Stimulated activated naive CD8-positive, alpha-beta T cell treated with anti-CD3 and anti-CD28 coated beads, Interleukin-15, amount 100 ng/mL, for 72 hours (primary cell): ENCODE measurements around the gene CDC42SE2.

Experiments
- ATAC-seq: fragments of 150-1000 bp; cut with Tn5 transposase; 2 replicates; pipeline ENCODE4 v1.10.0; 2021; ENCODE audit warnings: mild to moderate bottlenecking, moderate library complexity
- DNase-seq, 2 donors: peaks; one replicate each; pipeline ENCODE4 v3.0.0; 2021 to 2022
- H3K27ac Mint-ChIP-seq, 2 donors: one replicate each; pipeline ENCODE4 v1.8.0; 2022; ENCODE audit warnings: mild to moderate bottlenecking in 2 of 2, mixed read lengths in 2 of 2, moderate library complexity in 2 of 2
- H3K27me3 Mint-ChIP-seq: one replicate; pipeline ENCODE4 v1.8.0; 2022; ENCODE audit warnings: mixed read lengths
- H3K4me1 Mint-ChIP-seq: one replicate; pipeline ENCODE4 v1.8.0; 2022; ENCODE audit warnings: mild to moderate bottlenecking, mixed read lengths
- H3K4me3 Mint-ChIP-seq, 2 donors: one replicate each; pipeline ENCODE4 v1.8.0; 2022; ENCODE audit warnings: mild to moderate bottlenecking in 2 of 2, mixed read lengths in 2 of 2, moderate library complexity in 1 of 2
- H3K9me3 Mint-ChIP-seq, 2 donors: one replicate each; pipeline ENCODE4 v1.8.0; 2022; ENCODE audit warnings: mixed read lengths in 2 of 2

Gene CDC42SE2

GRCh38 chr5:131280417-131280816 is 16.6 kb downstream of the CDC42SE2 start:
- no peak for DNase-seq
- peaks cover 84% of the 10 kb centered on the region for H3K4me1 Mint-ChIP-seq
- peak overlapping the region; percentile 69 to 89 for H3K4me3 Mint-ChIP-seq
- no peaks in the 10 kb centered on the region for H3K27me3 Mint-ChIP-seq
- peak overlapping the region; percentile 94 to 98 for H3K27ac Mint-ChIP-seq
- no peaks in the 10 kb centered on the region for H3K9me3 Mint-ChIP-seq
- ATAC-seq, result no peak

GRCh38 chr5:131281133-131281867 is 17.4 kb downstream of the CDC42SE2 start:
- ATAC-seq (peak; percentile 89), DNase-seq (no peak)
- H3K27ac Mint-ChIP-seq, result peak overlapping the region; percentile 94 to 98
- peaks cover 82% of the 10 kb centered on the region for H3K4me1 Mint-ChIP-seq
- no peaks in the 10 kb centered on the region for H3K27me3 Mint-ChIP-seq
- peak overlapping the region; percentile 69 to 89 for H3K4me3 Mint-ChIP-seq
- no peaks in the 10 kb centered on the region for H3K9me3 Mint-ChIP-seq

- ATAC-seq (no peak), DNase-seq (no peak)
- Mint-ChIP-seq H3K4me3 (peak overlapping the region; percentile 69 to 89), H3K27ac (peak overlapping the region; percentile 94 to 98), H3K4me1 (peaks cover 82% of the 10 kb centered on the region), H3K27me3 (no peaks in the 10 kb centered on the region), H3K9me3 (no peaks in the 10 kb centered on the region)
These were observed 18.0 kb downstream of the CDC42SE2 start for GRCh38 chr5:131281868-131282234.

GRCh38 chr5:131282235-131282634 is 18.4 kb downstream of the CDC42SE2 start:
- no peak for DNase-seq
- peak overlapping the region; percentile 69 to 89 for H3K4me3 Mint-ChIP-seq
- ATAC-seq, result no peak
- H3K27ac Mint-ChIP-seq, result peak overlapping the region; percentile 94 to 98
- no peaks in the 10 kb centered on the region for H3K9me3 Mint-ChIP-seq
- H3K4me1 Mint-ChIP-seq, result peaks cover 84% of the 10 kb centered on the region
- no peaks in the 10 kb centered on the region for H3K27me3 Mint-ChIP-seq

GRCh38 chr5:131285703-131286399 is 22.0 kb downstream of the CDC42SE2 start:
- H3K4me3 Mint-ChIP-seq, result peak overlapping the region in 1 of 2 donors; percentile 9
- peak; percentile 47 for ATAC-seq

GRCh38 chr5:131286400-131286715 is 22.5 kb downstream of the CDC42SE2 start:
- ATAC-seq (no peak), DNase-seq (no peak)
- Mint-ChIP-seq H3K9me3 (no peaks in the 10 kb centered on the region), H3K4me1 (peaks cover 77% of the 10 kb centered on the region), H3K4me3 (no peak overlapping the region), H3K27ac (no peak overlapping the region), H3K27me3 (no peaks in the 10 kb centered on the region)

More at GRCh38 chr5:131285703-131286399, 22.0 kb downstream of the CDC42SE2 start:
- H3K4me1 Mint-ChIP-seq, result peaks cover 81% of the 10 kb centered on the region
- no peaks in the 10 kb centered on the region for H3K9me3 Mint-ChIP-seq
- no peaks in the 10 kb centered on the region for H3K27me3 Mint-ChIP-seq
- peak overlapping the region in 1 of 2 donors; percentile 38 for H3K27ac Mint-ChIP-seq
- DNase-seq, result no peak

GRCh38 chr5:131288328-131288727 is 24.5 kb downstream of the CDC42SE2 start:
- H3K27ac Mint-ChIP-seq, result peak overlapping the region in 1 of 2 donors; percentile 50
- ATAC-seq (no peak), DNase-seq (no peak)
- H3K4me1 Mint-ChIP-seq, result peaks cover 69% of the 10 kb centered on the region
- H3K27me3 Mint-ChIP-seq, result no peaks in the 10 kb centered on the region
- no peaks in the 10 kb centered on the region for H3K9me3 Mint-ChIP-seq
- H3K4me3 Mint-ChIP-seq, result peak overlapping the region; percentile 81 to 86

GRCh38 chr5:131289738-131290137 is 25.9 kb downstream of the CDC42SE2 start:
- Mint-ChIP-seq H3K27ac (peak overlapping the region; percentile 75 to 98), H3K9me3 (no peaks in the 10 kb centered on the region), H3K4me1 (peaks cover 75% of the 10 kb centered on the region), H3K4me3 (peak overlapping the region; percentile 81 to 86), H3K27me3 (no peaks in the 10 kb centered on the region)
- ATAC-seq, result peak; percentile 86
- DNase-seq, result peak in 1 of 2 donors; percentile 44

GRCh38 chr5:131296213-131296672 is 32.4 kb downstream of the CDC42SE2 start:
- H3K9me3 Mint-ChIP-seq, result no peaks in the 10 kb centered on the region
- DNase-seq (no peak), ATAC-seq (peak; percentile 64)
- H3K4me3 Mint-ChIP-seq, result peak overlapping the region; percentile 57 to 63
- H3K27me3 Mint-ChIP-seq, result no peaks in the 10 kb centered on the region
- H3K27ac Mint-ChIP-seq, result peak overlapping the region; percentile 27 to 75
- H3K4me1 Mint-ChIP-seq, result peaks cover 76% of the 10 kb centered on the region

- H3K4me3 Mint-ChIP-seq, result no peak overlapping the region
- no peaks in the 10 kb centered on the region for H3K9me3 Mint-ChIP-seq
- H3K27ac Mint-ChIP-seq, result no peak overlapping the region
- DNase-seq (no peak), ATAC-seq (no peak)
- H3K4me1 Mint-ChIP-seq, result peaks cover 77% of the 10 kb centered on the region
- H3K27me3 Mint-ChIP-seq, result no peaks in the 10 kb centered on the region
These were observed 34.0 kb downstream of the CDC42SE2 start for GRCh38 chr5:131297886-131298285.

- H3K27me3 Mint-ChIP-seq, result no peaks in the 10 kb centered on the region
- H3K27ac Mint-ChIP-seq, result peak overlapping the region in 1 of 2 donors; percentile 21
- no peak overlapping the region for H3K4me3 Mint-ChIP-seq
- DNase-seq (no peak), ATAC-seq (no peak)
- no peaks in the 10 kb centered on the region for H3K9me3 Mint-ChIP-seq
- peaks cover 72% of the 10 kb centered on the region for H3K4me1 Mint-ChIP-seq
These were observed 35.6 kb downstream of the CDC42SE2 start for GRCh38 chr5:131299465-131299864.

GRCh38 chr5:131302506-131302905 is 38.7 kb downstream of the CDC42SE2 start:
- Mint-ChIP-seq H3K27me3 (no peaks in the 10 kb centered on the region), H3K9me3 (peaks cover 0 to 5% of the 10 kb centered on the region in 2 donors), H3K4me1 (peaks cover 65% of the 10 kb centered on the region), H3K4me3 (no peak overlapping the region), H3K27ac (peak overlapping the region in 1 of 2 donors; percentile 6)
- DNase-seq (no peak), ATAC-seq (peak; percentile 35)

GRCh38 chr5:131303537-131303936 is 39.7 kb downstream of the CDC42SE2 start:
- DNase-seq (no peak), ATAC-seq (no peak)
- H3K27me3 Mint-ChIP-seq, result no peaks in the 10 kb centered on the region
- peaks cover 67% of the 10 kb centered on the region for H3K4me1 Mint-ChIP-seq
- no peak overlapping the region for H3K4me3 Mint-ChIP-seq
- peaks cover 0 to 5% of the 10 kb centered on the region in 2 donors for H3K9me3 Mint-ChIP-seq
- no peak overlapping the region for H3K27ac Mint-ChIP-seq

- H3K9me3 Mint-ChIP-seq, result peaks cover 0 to 5% of the 10 kb centered on the region in 2 donors
- peaks cover 62% of the 10 kb centered on the region for H3K4me1 Mint-ChIP-seq
- no peaks in the 10 kb centered on the region for H3K27me3 Mint-ChIP-seq
- peak overlapping the region in 1 of 2 donors; percentile 6 for H3K4me3 Mint-ChIP-seq
- ATAC-seq, result no peak
- no peak for DNase-seq
- H3K27ac Mint-ChIP-seq, result peak overlapping the region; percentile 60 to 90
These were observed 40.6 kb downstream of the CDC42SE2 start for GRCh38 chr5:131304414-131304813.

GRCh38 chr5:131305138-131305689 is 41.4 kb downstream of the CDC42SE2 start:
- Mint-ChIP-seq H3K4me1 (peaks cover 61% of the 10 kb centered on the region), H3K27me3 (no peaks in the 10 kb centered on the region), H3K9me3 (peaks cover 0 to 5% of the 10 kb centered on the region in 2 donors), H3K27ac (no peak overlapping the region), H3K4me3 (peak overlapping the region in 1 of 2 donors; percentile 45)
- ATAC-seq (no peak), DNase-seq (no peak)

GRCh38 chr5:131305906-131306305 is 42.1 kb downstream of the CDC42SE2 start:
- no peak overlapping the region for H3K27ac Mint-ChIP-seq
- H3K27me3 Mint-ChIP-seq, result no peaks in the 10 kb centered on the region
- peak overlapping the region in 1 of 2 donors; percentile 25 for H3K4me3 Mint-ChIP-seq
- no peak for ATAC-seq
- peaks cover 63% of the 10 kb centered on the region for H3K4me1 Mint-ChIP-seq
- DNase-seq, result no peak
- peaks cover 0 to 5% of the 10 kb centered on the region in 2 donors for H3K9me3 Mint-ChIP-seq
